ENCODE results near the gene KMT2D. TPM values are rescaled to one million over a fixed set of nuclear protein-coding genes. Genes with fewer than 3 reads are reported as not detected.
A peak's percentile ranks its signal among the peaks of the same experiment; 100 is the strongest.

The KMT2D gene
- total RNA-seq, 1 donor from 2014 or later = 99.8 TPM

- H3K27me3 Mint-ChIP-seq (ENCODE audit: low read depth) = peaks cover 22% of the 10 kb centered on the region
- TF ChIP-seq, protein P1, sequence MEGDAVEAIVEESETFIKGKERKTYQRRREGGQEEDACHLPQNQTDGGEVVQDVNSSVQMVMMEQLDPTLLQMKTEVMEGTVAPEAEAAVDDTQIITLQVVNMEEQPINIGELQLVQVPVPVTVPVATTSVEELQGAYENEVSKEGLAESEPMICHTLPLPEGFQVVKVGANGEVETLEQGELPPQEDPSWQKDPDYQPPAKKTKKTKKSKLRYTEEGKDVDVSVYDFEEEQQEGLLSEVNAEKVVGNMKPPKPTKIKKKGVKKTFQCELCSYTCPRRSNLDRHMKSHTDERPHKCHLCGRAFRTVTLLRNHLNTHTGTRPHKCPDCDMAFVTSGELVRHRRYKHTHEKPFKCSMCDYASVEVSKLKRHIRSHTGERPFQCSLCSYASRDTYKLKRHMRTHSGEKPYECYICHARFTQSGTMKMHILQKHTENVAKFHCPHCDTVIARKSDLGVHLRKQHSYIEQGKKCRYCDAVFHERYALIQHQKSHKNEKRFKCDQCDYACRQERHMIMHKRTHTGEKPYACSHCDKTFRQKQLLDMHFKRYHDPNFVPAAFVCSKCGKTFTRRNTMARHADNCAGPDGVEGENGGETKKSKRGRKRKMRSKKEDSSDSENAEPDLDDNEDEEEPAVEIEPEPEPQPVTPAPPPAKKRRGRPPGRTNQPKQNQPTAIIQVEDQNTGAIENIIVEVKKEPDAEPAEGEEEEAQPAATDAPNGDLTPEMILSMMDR (conservative IDR thresholded peaks at IDR 0.05) = no peak
- H3K4me3 Mint-ChIP-seq = no peak overlapping the region
- DNase-seq (ENCODE audit: low read depth, low spot score) = no peak
- peaks cover 12% of the 10 kb centered on the region for H3K4me1 Mint-ChIP-seq
- H3K27ac Mint-ChIP-seq (ENCODE audit: unreplicated experiment) = no peak overlapping the region
- H3K9me3 Mint-ChIP-seq = no peaks in the 10 kb centered on the region
- no peaks in the 10 kb centered on the region for H3K36me3 Mint-ChIP-seq (ENCODE audit: low read depth)
Measured at GRCh38 chr12:49084438-49084837, 23.8 kb upstream of the KMT2D start.

DNA sequence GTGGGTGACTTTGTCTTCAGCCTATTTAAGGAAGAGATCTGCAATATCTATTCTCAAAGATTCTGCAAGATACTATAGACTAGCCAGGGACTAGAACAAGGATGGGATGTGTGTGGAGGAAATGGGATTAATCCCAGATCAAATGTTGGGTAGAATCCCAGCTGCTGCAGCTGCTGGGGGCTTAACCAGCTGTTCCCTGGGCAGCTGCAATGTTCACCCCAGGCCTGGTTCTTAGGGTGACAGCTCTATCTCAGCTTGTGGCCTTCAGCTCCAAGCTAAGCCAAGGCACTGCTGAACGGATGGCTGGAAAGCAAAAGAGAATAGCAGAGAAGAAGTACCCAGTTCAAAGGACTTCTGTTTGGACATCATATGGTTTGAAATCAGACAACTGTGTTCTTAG, 19.2 kb upstream of the KMT2D start:
- no peaks in the 10 kb centered on the region for H3K36me3 Mint-ChIP-seq (ENCODE audit: low read depth)
- H3K27ac Mint-ChIP-seq (ENCODE audit: unreplicated experiment) = no peak overlapping the region
- H3K27me3 Mint-ChIP-seq (ENCODE audit: low read depth) = peaks cover 8% of the 10 kb centered on the region
- TF ChIP-seq, protein P1 (conservative IDR thresholded peaks at IDR 0.05) = no peak
- DNase-seq (ENCODE audit: low read depth, low spot score) = no peak
- no peak overlapping the region for H3K4me3 Mint-ChIP-seq
- H3K4me1 Mint-ChIP-seq = no peaks in the 10 kb centered on the region
- H3K9me3 Mint-ChIP-seq = no peaks in the 10 kb centered on the region

- TF ChIP-seq, protein P1 (conservative IDR thresholded peaks at IDR 0.05) = no peak
- no peak overlapping the region for H3K4me3 Mint-ChIP-seq
- H3K27me3 Mint-ChIP-seq (ENCODE audit: low read depth) = peaks cover 12% of the 10 kb centered on the region
- H3K9me3 Mint-ChIP-seq = no peaks in the 10 kb centered on the region
- no peak for DNase-seq (ENCODE audit: low read depth, low spot score)
- H3K27ac Mint-ChIP-seq (ENCODE audit: unreplicated experiment) = no peak overlapping the region
- peaks cover 22% of the 10 kb centered on the region for H3K4me1 Mint-ChIP-seq
- H3K36me3 Mint-ChIP-seq (ENCODE audit: low read depth) = no peaks in the 10 kb centered on the region
Measured at GRCh38 chr12:49070971-49071370, 10.4 kb upstream of the KMT2D start.

DNA sequence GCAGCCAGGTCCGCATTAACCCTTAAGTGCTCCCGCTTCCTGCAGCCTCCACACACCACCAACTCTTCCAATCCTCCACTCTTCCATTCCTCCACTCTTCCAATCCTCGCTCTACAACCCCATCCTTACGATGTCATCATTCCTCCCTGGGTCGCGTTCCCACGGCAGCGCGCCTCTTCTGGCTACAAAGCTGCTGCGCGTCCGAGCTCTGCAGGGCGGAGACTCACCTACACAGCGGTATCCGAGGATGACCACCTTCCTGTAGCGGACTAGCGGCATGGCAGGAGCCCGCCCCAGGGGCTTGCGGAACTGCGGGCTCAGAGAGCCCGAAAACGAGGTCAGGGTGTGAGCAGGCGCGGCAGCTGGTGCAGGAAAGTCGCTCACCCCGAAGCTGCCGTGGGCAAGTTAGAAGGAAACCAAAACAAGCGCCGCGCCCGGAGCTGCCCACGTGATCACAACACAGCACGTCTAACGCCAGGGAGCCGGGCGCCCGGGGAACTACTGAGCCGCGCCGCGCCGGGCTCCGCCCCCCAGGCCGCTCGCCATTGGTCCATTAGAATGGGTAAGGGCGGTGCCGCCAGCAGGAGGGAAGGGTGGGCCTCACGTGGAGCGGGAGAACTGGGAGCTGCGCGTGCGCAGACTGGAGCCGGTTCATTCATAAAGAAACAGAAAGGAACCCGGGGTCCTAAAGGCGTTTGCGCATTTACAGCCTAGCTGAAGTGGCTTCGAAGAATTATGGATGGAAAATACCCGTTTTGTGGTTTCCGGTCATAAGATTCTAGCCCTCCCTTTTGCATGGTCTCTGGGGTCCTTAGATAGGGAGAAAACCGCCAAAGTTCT, 9.1 kb upstream of the KMT2D start, which contains the start of gene RHEBL1:
RHEBL1 (minus strand) TSS at position 473 of the 840 bp plus-strand sequence; CDS start at position 279, 194 bp downstream.
- H3K4me1 Mint-ChIP-seq = peaks cover 22% of the 10 kb centered on the region
- DNase-seq (ENCODE audit: low read depth, low spot score) = peak; percentile 98
- H3K36me3 Mint-ChIP-seq (ENCODE audit: low read depth) = no peaks in the 10 kb centered on the region
- TF ChIP-seq, protein P1 (conservative IDR thresholded peaks at IDR 0.05) = no peak
- H3K9me3 Mint-ChIP-seq = no peaks in the 10 kb centered on the region
- peaks cover 12% of the 10 kb centered on the region for H3K27me3 Mint-ChIP-seq (ENCODE audit: low read depth)
- peak within 1 kb of the TSS; percentile 94 for H3K4me3 Mint-ChIP-seq
- H3K27ac Mint-ChIP-seq (ENCODE audit: unreplicated experiment) = peak within 1 kb of the TSS; percentile 52

- Mint-ChIP-seq H3K4me1 (peaks cover 24% of the 10 kb centered on the region), H3K4me3 (peak overlapping the region; percentile 94), H3K36me3 (ENCODE audit: low read depth) (no peaks in the 10 kb centered on the region), H3K27me3 (ENCODE audit: low read depth) (peaks cover 12% of the 10 kb centered on the region), H3K9me3 (no peaks in the 10 kb centered on the region), H3K27ac (ENCODE audit: unreplicated experiment) (no peak overlapping the region)
- TF ChIP-seq, protein P1 (conservative IDR thresholded peaks at IDR 0.05) = no peak
- DNase-seq (ENCODE audit: low read depth, low spot score) = no peak
Measured at GRCh38 chr12:49068879-49069506, 8.4 kb upstream of the KMT2D start.

All from neural crest cell (in vitro differentiated cells).